Stimulated activated CD8-positive, alpha-beta memory T cell treated with anti-CD3 and anti-CD28 coated beads, Interleukin-4, amount 100 ng/mL, for 24 hours (primary cell): ENCODE data around the gene DNAJC21.
"Not testable (repeated sequence)": the region's sequence is repeated elsewhere in the genome, so short reads cannot be mapped to it uniquely, and the experiment has no call there.

Experiments
- DNase-seq: peaks from one replicate; pipeline ENCODE4 v3.0.0-alpha.2; 2020; ENCODE audit warnings: low read depth

The DNAJC21 gene

GRCh38 chr5:34929134-34929719, at the start of gene DNAJC21:
DNAJC21 (plus strand) TSS chr5:34929559; CDS start chr5:34929820, 261 bp downstream.
- peak; percentile 97 for DNase-seq

DNA sequence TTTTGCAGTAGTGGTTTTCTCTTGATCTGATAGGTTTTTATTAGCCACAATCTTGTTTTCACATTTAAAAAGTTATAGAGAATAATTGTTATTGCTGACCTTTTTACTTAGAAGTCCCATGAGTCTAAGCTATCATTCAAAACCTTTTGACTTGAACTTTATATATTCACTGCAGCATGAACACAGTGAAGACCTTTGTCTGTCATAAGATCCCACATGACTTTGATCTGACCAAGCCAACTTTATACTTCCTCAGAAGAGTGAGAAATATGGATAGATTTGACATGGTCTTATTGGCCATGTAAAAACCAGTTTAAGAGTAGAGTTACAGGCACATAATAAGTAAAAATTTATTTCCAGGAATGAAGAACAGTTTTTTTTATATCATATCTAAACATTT, 48.1 kb upstream of the DNAJC21 start:
- no peak for DNase-seq

GRCh38 chr5:34886392-34887119, 42.8 kb upstream of the DNAJC21 start:
- no peak for DNase-seq

DNA sequence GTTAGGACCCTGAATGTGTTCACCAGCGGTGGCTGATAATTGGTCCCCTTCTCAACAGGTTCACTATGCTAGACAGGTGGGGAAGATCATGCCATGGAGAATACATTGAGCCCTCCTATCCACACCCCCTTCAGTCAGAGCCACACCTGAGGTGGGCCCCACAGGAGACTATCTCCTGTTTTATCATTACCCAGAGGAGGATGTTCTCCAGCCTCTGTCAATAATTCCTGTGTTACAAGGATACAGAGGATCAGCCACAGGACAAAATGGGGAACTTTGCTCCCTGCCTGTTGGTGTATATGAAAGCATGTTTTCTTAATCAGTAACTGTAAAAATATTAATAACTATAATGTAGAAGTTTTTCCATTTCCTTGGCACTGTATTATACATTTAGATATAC, 40.0 kb upstream of the DNAJC21 start:
- DNase-seq = no peak

DNA sequence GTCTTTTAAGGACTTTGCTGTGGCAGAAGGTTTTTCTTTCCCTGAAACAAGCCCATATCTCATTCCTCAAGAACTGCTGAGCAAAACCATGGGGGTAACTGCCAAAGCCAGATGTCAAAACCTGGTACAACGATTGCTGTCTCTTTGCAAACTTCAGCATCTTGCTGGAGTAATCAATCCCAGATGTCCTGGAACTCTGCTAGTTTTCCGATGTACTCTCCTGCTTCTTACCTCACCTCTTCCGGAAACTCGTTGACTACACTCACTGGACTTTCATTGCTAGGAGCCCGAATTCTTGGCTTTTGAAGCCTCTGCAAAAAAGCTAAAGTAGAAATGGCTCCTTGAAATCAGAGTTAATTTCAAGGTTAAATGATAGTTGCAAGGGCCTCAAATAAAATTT, 37.4 kb upstream of the DNAJC21 start:
- no peak for DNase-seq

DNA sequence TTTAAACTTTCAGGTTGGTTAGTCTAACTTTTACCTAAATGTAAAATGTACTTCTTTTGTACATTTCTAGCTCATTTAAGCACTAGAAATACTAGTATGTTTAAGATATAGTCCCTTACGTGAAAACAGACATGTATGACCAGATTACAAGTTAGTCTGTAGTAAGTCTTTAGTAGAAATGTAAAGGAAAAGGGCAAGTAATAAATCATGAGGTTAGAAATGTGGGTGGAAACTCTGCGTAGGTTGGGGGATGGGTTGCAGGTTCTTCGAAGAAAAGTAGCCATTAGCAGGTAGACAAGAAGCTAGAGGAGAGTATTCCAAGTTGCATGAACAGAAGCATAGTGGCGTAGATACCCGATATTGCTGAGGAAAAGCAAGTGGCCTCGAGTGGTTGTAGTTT, 36.9 kb upstream of the DNAJC21 start:
- DNase-seq = no peak

DNA sequence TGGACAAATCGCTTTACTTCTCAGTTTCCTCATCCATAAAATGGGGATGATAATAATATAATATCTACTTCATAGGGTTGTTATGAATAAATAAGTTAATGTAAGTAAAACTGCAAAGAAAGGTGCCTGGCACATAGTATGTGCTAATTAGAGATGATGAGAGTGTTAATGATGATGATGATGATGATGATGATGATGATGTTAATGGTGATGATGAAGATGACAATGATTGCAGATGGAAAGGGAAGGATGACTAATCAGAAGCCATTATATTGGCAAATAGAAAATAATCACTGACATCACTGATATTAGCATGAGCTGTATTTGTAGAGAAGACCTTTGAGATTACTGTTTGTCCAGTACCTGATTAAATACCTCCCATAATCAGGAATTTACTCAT, 34.6 kb upstream of the DNAJC21 start:
- no peak for DNase-seq

DNA sequence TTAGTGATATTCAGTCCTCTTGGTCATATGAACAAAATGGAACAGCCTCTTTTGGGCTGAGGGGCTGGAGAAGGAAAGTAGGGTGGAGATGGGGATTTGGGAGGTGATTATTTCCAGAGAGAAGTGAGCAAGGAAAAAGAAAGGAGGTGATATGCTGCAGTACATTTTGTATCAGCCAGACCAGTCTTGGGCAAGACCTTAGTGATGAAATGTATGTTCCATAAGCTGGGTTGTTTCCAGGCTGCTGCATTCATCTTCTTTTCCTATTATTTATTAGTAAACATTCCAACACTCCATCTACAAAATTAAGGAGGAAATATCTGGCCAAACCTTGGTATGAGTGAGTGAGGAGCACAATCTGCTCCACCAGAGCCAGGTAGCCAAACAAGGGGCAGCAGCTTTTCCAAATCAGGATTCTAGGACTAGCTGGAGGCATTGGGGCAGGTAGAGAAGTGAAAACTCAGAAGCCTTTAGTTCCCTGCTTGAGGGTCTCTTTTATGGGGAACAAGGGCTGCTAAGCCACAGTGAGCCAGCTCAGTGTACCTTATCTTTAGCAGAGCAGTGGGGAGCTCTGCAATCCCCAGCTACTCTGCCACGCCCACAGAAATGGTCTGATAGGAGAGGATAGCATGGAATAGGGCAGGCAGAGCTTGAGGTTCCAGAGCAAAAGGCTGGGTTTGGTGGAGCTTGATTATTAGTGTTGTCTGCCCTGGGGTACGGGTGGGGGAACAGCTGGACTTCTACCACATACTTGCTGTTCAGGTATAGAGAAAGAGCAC, 33.5 kb upstream of the DNAJC21 start:
- DNase-seq = no peak

- DNase-seq = no peak
Observed at GRCh38 chr5:34897646-34898045, 31.7 kb upstream of the DNAJC21 start.

- DNase-seq = peak; percentile 22
Observed at GRCh38 chr5:34898258-34898895, 31.0 kb upstream of the DNAJC21 start.

DNA sequence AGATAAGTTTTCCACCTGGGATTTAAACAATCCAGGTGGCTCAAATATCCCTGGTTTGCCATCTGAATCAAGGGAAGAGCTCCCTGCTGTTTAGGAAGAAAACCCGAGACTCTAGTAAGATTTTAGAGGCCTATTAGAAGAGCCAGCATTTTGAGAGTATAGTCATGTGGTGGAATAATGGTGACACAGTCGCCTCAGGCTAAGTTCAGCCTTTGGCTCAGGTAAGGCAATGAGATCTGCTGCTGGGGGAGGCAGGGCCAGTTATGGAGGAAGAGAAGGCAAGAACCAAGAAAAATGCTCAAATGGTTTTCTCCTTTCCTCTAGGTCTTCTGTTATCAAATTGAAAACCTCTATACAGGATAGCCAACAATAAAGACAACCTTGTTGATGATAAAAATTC, 30.3 kb upstream of the DNAJC21 start:
- DNase-seq = no peak

DNA sequence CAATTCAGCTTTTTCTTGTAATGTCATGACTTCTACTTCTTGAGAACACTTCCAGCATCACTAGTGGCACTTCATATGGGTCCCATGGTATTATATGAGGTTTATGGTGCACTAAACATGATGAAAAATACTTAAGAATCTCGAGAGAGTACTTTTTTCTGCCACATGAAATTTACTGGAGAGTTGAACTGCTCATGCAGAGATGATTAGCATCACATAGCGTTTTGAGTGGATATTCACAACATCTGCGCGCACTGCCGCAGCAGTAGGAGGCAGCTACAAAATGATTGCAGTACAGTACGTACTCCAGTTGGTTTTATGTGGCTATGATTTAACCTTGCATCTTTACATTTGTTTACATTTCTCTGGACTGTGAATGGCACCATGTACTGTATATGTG, 28.7 kb upstream of the DNAJC21 start:
- DNase-seq = no peak

DNA sequence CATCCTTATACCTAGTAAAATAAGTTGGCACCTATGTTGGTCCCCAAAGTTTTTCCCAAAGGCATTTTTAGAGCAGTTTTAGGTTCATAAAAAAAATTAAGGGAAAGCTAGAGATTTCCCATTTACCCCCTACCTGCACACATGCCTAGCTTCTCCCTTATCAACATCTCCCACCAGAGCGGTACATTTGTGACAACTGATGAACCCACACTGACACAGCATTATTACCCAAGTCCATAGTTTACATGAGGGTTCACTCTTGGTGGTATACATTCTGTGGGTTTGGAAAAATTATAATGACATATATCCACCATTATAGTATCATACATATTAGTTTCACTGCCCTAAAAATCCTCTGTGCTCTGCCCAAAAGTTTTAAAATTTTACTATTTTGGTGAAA, 26.1 kb upstream of the DNAJC21 start:
- DNase-seq = no peak

DNA sequence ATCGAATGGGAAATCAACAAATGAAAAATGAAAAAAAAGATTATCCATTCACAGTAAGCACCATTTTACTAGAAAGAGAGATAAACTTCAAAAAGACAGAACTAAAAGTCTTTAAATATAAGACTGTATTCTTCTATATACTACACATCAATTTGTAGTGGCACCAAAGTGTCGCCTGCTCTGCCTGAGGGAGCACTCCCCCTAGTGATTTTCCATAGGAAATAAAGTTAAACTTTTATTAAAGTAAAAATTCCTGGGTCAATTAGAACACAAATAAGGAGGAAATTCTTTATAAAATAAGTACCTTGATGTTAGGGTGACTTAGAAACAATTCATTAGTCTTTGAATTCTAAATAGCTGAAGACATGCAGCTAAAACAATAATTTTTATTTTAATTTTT, 23.8 kb upstream of the DNAJC21 start:
- DNase-seq = no peak

DNA sequence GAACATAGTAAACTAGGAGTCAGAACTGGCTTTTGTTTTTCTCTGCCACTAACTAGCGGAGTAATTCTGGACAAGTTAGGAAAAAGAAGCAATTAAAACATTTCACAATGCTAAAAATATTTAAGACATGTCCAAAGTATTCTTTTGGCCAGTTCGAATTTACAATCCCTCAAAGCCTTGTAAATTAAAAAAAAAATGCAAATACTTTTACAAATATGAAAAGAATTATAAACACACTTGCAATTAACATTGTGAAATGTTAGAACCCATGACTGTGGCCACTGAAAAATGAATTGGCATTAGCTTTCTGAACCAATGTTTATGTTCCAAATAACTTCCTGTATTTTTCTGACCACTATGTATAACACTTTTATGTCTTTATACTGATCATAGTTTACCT, 16.3 kb upstream of the DNAJC21 start:
- no peak for DNase-seq

- no peak for DNase-seq
Observed at GRCh38 chr5:34914671-34915138, 14.7 kb upstream of the DNAJC21 start.

DNA sequence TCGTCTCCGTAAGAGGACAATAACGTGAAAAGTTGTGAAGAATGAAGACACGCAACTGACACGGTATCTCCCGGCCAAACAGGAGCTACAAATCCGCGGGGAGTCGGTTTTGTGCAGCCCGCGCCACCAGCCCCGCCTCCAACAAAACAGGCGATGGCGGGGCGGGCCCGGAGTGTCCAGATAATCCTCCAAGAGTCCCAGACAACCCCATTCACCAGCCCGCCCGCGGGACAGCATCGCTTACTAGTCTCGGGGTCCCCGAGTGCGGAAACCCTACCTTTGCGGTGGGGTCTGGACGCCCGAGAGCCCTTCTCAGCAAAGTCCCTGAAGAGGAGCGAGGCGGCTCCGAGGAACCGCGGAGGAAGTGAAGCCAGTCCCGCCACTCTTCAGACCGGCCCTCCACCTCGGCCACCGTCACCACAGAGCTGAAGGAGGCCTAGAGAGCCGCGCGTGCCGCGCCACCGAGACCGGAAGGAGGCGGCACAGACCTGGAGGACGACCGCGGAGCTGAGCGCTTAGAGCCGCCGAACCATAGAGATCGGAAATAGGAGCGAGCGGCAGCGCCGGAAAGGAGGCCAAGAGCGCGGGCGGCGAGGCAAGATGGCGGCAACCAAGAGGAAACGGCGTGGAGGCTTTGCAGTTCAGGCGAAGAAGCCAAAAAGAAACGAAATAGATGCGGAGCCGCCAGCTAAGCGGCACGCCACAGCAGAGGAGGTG, 14.1 kb upstream of the DNAJC21 start, which contains the start of the genes BRIX1 and RAD1:
Gene BRIX1 (plus strand): TSS at position 573 of the 717 bp plus-strand sequence. CDS start 28 bp downstream, at position 601.
Gene RAD1 (minus strand): TSS at position 366 of the 717 bp plus-strand sequence. CDS start 612 bp downstream, outside the sequence.
- DNase-seq = peak; percentile 91

DNA sequence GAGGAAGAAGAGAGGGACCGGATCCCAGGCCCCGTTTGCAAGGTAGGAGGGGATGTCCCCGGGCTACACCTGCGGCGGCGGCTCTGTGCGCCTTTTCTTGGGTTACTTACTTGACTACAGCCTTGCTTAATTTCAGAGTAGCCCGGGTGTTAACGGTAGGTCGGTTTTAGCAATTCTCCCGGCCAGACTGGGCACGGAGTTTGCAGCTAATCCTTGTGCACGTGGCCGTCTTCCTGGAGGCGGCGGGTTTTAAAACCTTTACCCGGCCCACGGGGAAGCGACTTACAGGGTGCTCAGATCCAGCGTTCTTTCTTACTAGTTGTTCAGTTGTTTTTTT, 13.5 kb upstream of the DNAJC21 start:
- peak; percentile 13 for DNase-seq

DNA sequence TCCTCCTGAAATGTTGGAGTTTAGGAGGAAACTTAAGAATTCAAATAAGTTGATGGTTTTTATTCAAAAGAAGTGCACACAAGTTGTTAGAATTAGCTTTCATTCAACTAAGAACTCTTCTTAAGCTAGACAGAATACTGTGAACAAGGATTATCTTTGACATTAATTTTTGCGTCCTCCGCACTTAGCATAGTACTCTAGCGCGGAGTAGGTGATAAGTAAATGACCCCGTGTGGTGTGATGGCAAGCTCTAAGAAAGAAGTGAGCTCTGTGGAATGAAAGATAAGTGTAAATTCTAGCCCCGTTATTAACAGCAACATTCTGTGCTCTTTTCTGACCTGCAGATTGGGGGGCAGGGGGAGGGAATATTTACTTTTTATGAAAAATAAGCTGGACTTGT, 12.8 kb upstream of the DNAJC21 start:
- DNase-seq = no peak

- no peak for DNase-seq
Observed at GRCh38 chr5:34918025-34918424, 11.3 kb upstream of the DNAJC21 start.

DNA sequence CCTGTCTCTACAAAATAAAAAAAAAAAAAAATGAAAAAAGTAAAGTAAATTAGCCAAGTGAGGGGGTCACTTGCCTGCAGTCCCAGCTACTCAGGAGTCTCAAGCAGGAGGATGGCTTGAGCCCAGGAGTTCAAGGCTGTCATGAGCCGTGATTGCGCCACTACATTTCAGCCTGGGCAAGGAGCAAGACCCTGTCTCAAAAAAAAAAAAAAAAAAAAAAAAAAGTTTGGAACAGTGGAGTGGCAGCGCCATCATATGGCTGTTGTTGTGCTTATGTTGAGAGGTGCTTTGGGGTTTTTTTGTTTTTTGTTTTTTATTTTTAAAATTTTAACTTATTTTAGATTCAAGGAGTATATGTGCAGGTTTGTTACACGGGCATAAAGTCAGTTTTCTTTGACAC, 10.3 kb upstream of the DNAJC21 start:
- no peak for DNase-seq

DNA sequence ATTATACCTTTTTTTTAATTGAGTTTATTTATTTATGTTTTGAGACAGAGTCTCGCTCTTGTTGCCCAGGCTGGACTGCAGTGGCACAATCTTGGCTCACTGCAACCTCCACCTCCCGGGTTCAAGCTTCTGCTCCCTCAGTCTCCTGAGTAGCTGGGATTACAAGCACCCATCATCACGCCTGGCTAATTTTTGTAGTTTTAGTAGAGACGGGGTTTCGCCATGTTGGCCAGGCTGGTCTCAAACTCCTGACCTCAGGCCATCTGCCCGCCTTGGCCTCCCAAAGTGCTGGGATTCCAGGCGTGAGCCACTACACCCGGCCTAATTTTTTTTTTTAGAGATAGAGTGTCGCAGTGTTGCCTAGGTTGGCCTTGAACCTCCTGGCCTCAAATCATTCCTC, 6.1 kb upstream of the DNAJC21 start:
- not testable (repeated sequence) for DNase-seq
